ENCODE measurements around the gene MIOX.

GRCh38 chr22:50479721-50480120 lies 6.9 kb upstream of the MIOX start:
- TF ChIP-seq YY2 (tag by site-specific recombination; IDR thresholded peaks at IDR 0.05) (no peak), ZFP41 (tag by site-specific recombination; IDR thresholded peaks at IDR 0.05; ENCODE audit: borderline replicate concordance) (no peak), MEIS1 (CRISPR knock-in tag; IDR thresholded peaks at IDR 0.05; ENCODE audit: borderline replicate concordance) (no peak), SP2 (tag by site-specific recombination; IDR thresholded peaks at IDR 0.05) (no peak), ZBTB10 (tag by site-specific recombination; IDR thresholded peaks at IDR 0.05) (no peak), ZNF776 (tag by site-specific recombination; IDR thresholded peaks at IDR 0.05; ENCODE audit: borderline replicate concordance) (no peak), ZNF639 (tag by site-specific recombination; IDR thresholded peaks at IDR 0.05) (no peak), GLI4 (tag by site-specific recombination; IDR thresholded peaks at IDR 0.05) (no peak)
- TF ChIP-seq, protein P1, sequence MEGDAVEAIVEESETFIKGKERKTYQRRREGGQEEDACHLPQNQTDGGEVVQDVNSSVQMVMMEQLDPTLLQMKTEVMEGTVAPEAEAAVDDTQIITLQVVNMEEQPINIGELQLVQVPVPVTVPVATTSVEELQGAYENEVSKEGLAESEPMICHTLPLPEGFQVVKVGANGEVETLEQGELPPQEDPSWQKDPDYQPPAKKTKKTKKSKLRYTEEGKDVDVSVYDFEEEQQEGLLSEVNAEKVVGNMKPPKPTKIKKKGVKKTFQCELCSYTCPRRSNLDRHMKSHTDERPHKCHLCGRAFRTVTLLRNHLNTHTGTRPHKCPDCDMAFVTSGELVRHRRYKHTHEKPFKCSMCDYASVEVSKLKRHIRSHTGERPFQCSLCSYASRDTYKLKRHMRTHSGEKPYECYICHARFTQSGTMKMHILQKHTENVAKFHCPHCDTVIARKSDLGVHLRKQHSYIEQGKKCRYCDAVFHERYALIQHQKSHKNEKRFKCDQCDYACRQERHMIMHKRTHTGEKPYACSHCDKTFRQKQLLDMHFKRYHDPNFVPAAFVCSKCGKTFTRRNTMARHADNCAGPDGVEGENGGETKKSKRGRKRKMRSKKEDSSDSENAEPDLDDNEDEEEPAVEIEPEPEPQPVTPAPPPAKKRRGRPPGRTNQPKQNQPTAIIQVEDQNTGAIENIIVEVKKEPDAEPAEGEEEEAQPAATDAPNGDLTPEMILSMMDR (tag by site-specific recombination; IDR thresholded peaks at IDR 0.05) = no peak

Measured in HEK293 (cell line).